ENCODE measurements around the gene IFT122. TPM values are rescaled to one million over a fixed set of nuclear protein-coding genes. Genes with fewer than 3 reads are reported as not detected.

IFT122 gene
- total RNA-seq, 6 donors from 2014 or later = 23.7 to 126 (median 29.1) TPM

- no peak overlapping the region for H3K27ac ChIP-seq
- no peaks in the 10 kb centered on the region for H3K36me3 ChIP-seq
- ATAC-seq (ENCODE audit: low FRiP score in 2 of 2) (no peak), DNase-seq (no peak)
- TF ChIP-seq, protein P1, sequence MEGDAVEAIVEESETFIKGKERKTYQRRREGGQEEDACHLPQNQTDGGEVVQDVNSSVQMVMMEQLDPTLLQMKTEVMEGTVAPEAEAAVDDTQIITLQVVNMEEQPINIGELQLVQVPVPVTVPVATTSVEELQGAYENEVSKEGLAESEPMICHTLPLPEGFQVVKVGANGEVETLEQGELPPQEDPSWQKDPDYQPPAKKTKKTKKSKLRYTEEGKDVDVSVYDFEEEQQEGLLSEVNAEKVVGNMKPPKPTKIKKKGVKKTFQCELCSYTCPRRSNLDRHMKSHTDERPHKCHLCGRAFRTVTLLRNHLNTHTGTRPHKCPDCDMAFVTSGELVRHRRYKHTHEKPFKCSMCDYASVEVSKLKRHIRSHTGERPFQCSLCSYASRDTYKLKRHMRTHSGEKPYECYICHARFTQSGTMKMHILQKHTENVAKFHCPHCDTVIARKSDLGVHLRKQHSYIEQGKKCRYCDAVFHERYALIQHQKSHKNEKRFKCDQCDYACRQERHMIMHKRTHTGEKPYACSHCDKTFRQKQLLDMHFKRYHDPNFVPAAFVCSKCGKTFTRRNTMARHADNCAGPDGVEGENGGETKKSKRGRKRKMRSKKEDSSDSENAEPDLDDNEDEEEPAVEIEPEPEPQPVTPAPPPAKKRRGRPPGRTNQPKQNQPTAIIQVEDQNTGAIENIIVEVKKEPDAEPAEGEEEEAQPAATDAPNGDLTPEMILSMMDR (IDR thresholded peaks at IDR 0.05) = no peak
- TF ChIP-seq EP300 (IDR thresholded peaks at IDR 0.05) = no peak
- TF ChIP-seq POLR2AphosphoS5 (IDR thresholded peaks at IDR 0.05) = no peak
- no peak for TF ChIP-seq POLR2A (IDR thresholded peaks at IDR 0.05)
- H3K4me1 ChIP-seq = peaks cover 6 to 14% (median 10%) of the 10 kb centered on the region in 4 donors
- H3K4me3 ChIP-seq = no peak overlapping the region
- no peaks in the 10 kb centered on the region for H3K9me3 ChIP-seq
- no peaks in the 10 kb centered on the region for H3K27me3 ChIP-seq
- WGBS, 2 donors = 88 to 93% methylated on average over 3 to 4 of the region's 4 CpGs
Observed at GRCh38 chr3:129402616-129403015, 37.4 kb upstream of the IFT122 start.

DNA sequence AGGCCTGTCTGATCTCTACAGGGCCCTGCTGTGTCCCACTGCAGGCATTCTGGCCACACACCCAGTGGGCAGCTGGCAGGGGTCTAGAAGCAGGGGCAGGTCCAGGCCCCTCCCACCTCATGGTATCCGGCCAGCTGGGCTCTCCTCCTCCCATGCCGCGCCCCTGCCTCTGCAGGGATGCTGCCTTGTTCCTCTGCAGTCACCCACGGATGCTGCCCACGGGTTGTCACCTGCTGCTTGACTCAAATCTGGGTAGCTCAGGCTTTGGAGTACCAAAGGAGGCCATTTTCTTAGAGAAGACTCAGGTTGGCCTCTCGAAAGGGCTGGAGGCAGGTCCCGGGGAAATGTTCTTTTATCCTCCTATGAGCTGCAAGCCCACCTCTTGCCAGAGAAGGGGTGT lies 36.6 kb upstream of the IFT122 start:
- H3K4me3 ChIP-seq = no peak overlapping the region
- no peak overlapping the region for H3K27ac ChIP-seq
- no peak for TF ChIP-seq POLR2AphosphoS5 (IDR thresholded peaks at IDR 0.05)
- TF ChIP-seq, protein P1 (IDR thresholded peaks at IDR 0.05) = no peak
- no peak for TF ChIP-seq POLR2A (IDR thresholded peaks at IDR 0.05)
- TF ChIP-seq EP300 (IDR thresholded peaks at IDR 0.05) = no peak
- ATAC-seq (ENCODE audit: low FRiP score in 2 of 2) = no peak
- no peak for DNase-seq
- WGBS, 2 donors = 78 to 85% methylated on average over 5 to 7 of the region's 7 CpGs
- peaks cover 0 to 6% (median 3%) of the 10 kb centered on the region in 4 donors for H3K4me1 ChIP-seq
- no peaks in the 10 kb centered on the region for H3K27me3 ChIP-seq
- no peaks in the 10 kb centered on the region for H3K9me3 ChIP-seq
- H3K36me3 ChIP-seq = no peaks in the 10 kb centered on the region

- no peak overlapping the region for H3K4me3 ChIP-seq
- peaks cover 0 to 3% (median 0%) of the 10 kb centered on the region in 4 donors for H3K4me1 ChIP-seq
- H3K36me3 ChIP-seq = no peaks in the 10 kb centered on the region
- DNase-seq (no peak), ATAC-seq (ENCODE audit: low FRiP score in 2 of 2) (no peak)
- TF ChIP-seq EP300 (IDR thresholded peaks at IDR 0.05) (no peak), POLR2A (IDR thresholded peaks at IDR 0.05) (no peak), POLR2AphosphoS5 (IDR thresholded peaks at IDR 0.05) (no peak)
- TF ChIP-seq, protein P1 (IDR thresholded peaks at IDR 0.05) = no peak
- no peaks in the 10 kb centered on the region for H3K27me3 ChIP-seq
- H3K9me3 ChIP-seq = no peaks in the 10 kb centered on the region
- WGBS, 2 donors = 88 to 90% methylated on average over 8 of the region's 8 CpGs
- no peak overlapping the region for H3K27ac ChIP-seq
Observed at GRCh38 chr3:129404130-129404529, 35.9 kb upstream of the IFT122 start.

- no peak for DNase-seq
- ATAC-seq (ENCODE audit: low FRiP score in 2 of 2) = no peak
- Histone ChIP-seq H3K36me3 (no peaks in the 10 kb centered on the region), H3K9me3 (no peaks in the 10 kb centered on the region), H3K27ac (no peak overlapping the region), H3K4me1 (peaks cover 0 to 3% (median 0%) of the 10 kb centered on the region in 4 donors), H3K4me3 (no peak overlapping the region), H3K27me3 (no peaks in the 10 kb centered on the region)
- TF ChIP-seq POLR2A (IDR thresholded peaks at IDR 0.05) (no peak), EP300 (IDR thresholded peaks at IDR 0.05) (no peak), POLR2AphosphoS5 (IDR thresholded peaks at IDR 0.05) (no peak)
- TF ChIP-seq, protein P1 (IDR thresholded peaks at IDR 0.05) = no peak
- WGBS, 2 donors = 83 to 85% methylated on average over 5 of the region's 5 CpGs
Observed at GRCh38 chr3:129404610-129405009, 35.4 kb upstream of the IFT122 start.

DNA sequence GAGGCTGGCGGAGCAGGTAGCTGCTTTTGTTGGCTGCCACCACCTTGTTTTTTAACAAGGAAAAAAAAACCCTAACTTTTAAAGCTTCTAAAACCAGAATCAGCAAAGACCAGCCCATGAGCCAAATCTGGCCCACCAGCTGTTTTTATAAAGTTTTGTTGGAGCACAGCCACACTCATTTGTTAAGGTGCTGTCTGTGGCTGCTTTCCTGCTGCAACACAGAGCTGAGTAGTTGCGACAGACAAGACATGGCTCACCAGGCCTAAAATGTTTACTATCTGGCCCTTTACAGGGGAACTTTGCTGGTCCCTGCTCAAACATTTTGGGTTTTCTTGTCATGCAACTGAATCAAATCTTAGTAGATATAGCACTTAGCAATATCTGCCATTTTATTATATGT lies 30.5 kb upstream of the IFT122 start:
- Histone ChIP-seq H3K9me3 (no peaks in the 10 kb centered on the region), H3K27ac (peak overlapping the region in 1 of 4 donors; percentile 6), H3K4me1 (no peaks in the 10 kb centered on the region), H3K27me3 (no peaks in the 10 kb centered on the region), H3K4me3 (no peak overlapping the region), H3K36me3 (no peaks in the 10 kb centered on the region)
- ATAC-seq (ENCODE audit: low FRiP score in 2 of 2) (no peak), DNase-seq (no peak)
- no peak for TF ChIP-seq POLR2AphosphoS5 (IDR thresholded peaks at IDR 0.05)
- TF ChIP-seq, protein P1 (IDR thresholded peaks at IDR 0.05) = no peak
- TF ChIP-seq POLR2A (IDR thresholded peaks at IDR 0.05) = no peak
- WGBS, 2 donors = 68 to 91% methylated on average over 2 of the region's 2 CpGs

All from upper lobe of left lung (tissue), 6 donors.